HepG2 (cell line): ENCODE results near the gene KHK. TPM values are rescaled to one million over a fixed set of nuclear protein-coding genes. Genes with fewer than 3 reads are reported as not detected.

Experiments
- CEBPG ChIP-seq: IDR thresholded peaks from 2 replicates; pipeline ENCODE4 v1.6.1; 2016
- E2F2 ChIP-seq: sonication (generic); formaldehyde crosslinking; IDR thresholded peaks from 2 replicates; pipeline ENCODE4 v1.4.0; 2020; ENCODE audit warnings: missing genetic modification reagents, borderline replicate concordance
- E2F5 ChIP-seq: sonication (generic); formaldehyde crosslinking; conservative IDR thresholded peaks from 2 replicates; pipeline ENCODE4 v1.4.0; 2020; ENCODE audit warnings: missing genetic modification reagents
- FOXA3 ChIP-seq: IDR thresholded peaks from 2 replicates; pipeline ENCODE4 v1.6.1; 2016; ENCODE audit warnings: missing genetic modification reagents, missing compliant biosample characterization
- HMG20A ChIP-seq: IDR thresholded peaks from 2 replicates; pipeline ENCODE4 v1.6.1; 2016; ENCODE audit warnings: borderline replicate concordance
- HMGA1 ChIP-seq: sonication (generic); formaldehyde crosslinking; conservative IDR thresholded peaks from 2 replicates; pipeline ENCODE4 v1.4.0; 2020; ENCODE audit warnings: missing genetic modification reagents
- MYNN ChIP-seq: sonication (generic); formaldehyde crosslinking; IDR thresholded peaks from 2 replicates; pipeline ENCODE4 v1.4.0; 2020; ENCODE audit warnings: mild to moderate bottlenecking, low read depth, missing genetic modification reagents
- MYPOP ChIP-seq: sonication (generic); formaldehyde crosslinking; IDR thresholded peaks from 2 replicates; pipeline ENCODE4 v1.8.1; 2023; ENCODE audit warnings: mild to moderate bottlenecking, moderate library complexity, missing genetic modification reagents
- NFIB ChIP-seq: sonication (generic); formaldehyde crosslinking; IDR thresholded peaks from 2 replicates; pipeline ENCODE4 v1.9.0; 2021; ENCODE audit warnings: missing genetic modification reagents, mild to moderate bottlenecking, borderline replicate concordance
- NONO ChIP-seq, 2 experiments: fragments of 450-650 bp in 1 of 2; sonication (generic) in 1 of 2; formaldehyde crosslinking in 1 of 2; IDR thresholded peaks in 1 of 2; conservative IDR thresholded peaks in 1 of 2; 2 replicates each; pipeline versions ENCODE4 v1.6.1 to v1.8.0; 2017 to 2022; ENCODE audit warnings: mild to moderate bottlenecking in 1 of 2, missing genetic modification reagents in 1 of 2, moderate library complexity in 1 of 2
- PTBP1 ChIP-seq: fragments of 200-400 bp; formaldehyde crosslinking; IDR thresholded peaks from 2 replicates; pipeline ENCODE4 v1.6.1; 2018; ENCODE audit warnings: low read length, low read depth; ENCODE audit not compliant: poor library complexity, severe bottlenecking
- RBFOX2 ChIP-seq: fragments of 200-400 bp; formaldehyde crosslinking; IDR thresholded peaks from 2 replicates; pipeline ENCODE4 v1.6.1; 2017; ENCODE audit warnings: low read depth, mild to moderate bottlenecking, low read length
- TGIF2 ChIP-seq: IDR thresholded peaks from 2 replicates; pipeline ENCODE4 v1.6.1; 2016; ENCODE audit warnings: control low read depth, missing compliant biosample characterization
- ZBTB43 ChIP-seq: sonication (generic); formaldehyde crosslinking; conservative IDR thresholded peaks from 2 replicates; pipeline ENCODE4 v1.4.0; 2020; ENCODE audit warnings: missing genetic modification reagents
- ZFP90 ChIP-seq: sonication (generic); formaldehyde crosslinking; IDR thresholded peaks from 2 replicates; pipeline ENCODE4 v1.8.0; 2022; ENCODE audit warnings: missing genetic modification reagents, mild to moderate bottlenecking, inconsistent platforms, borderline replicate concordance
- ZFX ChIP-seq: sonication (generic); formaldehyde crosslinking; IDR thresholded peaks from 2 replicates; pipeline ENCODE4 v1.4.0; 2020; ENCODE audit warnings: mild to moderate bottlenecking, low read depth, missing genetic modification reagents, moderate library complexity
- ZMYM3 ChIP-seq: sonication (generic); formaldehyde crosslinking; IDR thresholded peaks from 2 replicates; pipeline ENCODE4 v1.5.1; 2020; ENCODE audit warnings: mild to moderate bottlenecking, missing genetic modification reagents
- ZMYM4 ChIP-seq: sonication (generic); formaldehyde crosslinking; IDR thresholded peaks from 2 replicates; pipeline ENCODE4 v1.8.1; 2023; ENCODE audit warnings: mild to moderate bottlenecking, missing genetic modification reagents
- ZNF138 ChIP-seq: sonication (generic); formaldehyde crosslinking; IDR thresholded peaks from 2 replicates; pipeline ENCODE4 v1.5.0; 2020; ENCODE audit warnings: mild to moderate bottlenecking, low read depth, missing genetic modification reagents
- ZNF282 ChIP-seq: fragments of 450-650 bp; IDR thresholded peaks from 2 replicates; pipeline ENCODE4 v1.6.1; 2018; ENCODE audit not compliant: partially characterized antibody
- ZNF33B ChIP-seq: sonication (generic); formaldehyde crosslinking; IDR thresholded peaks from 2 replicates; pipeline ENCODE4 v1.5.1; 2020; ENCODE audit warnings: mild to moderate bottlenecking, missing genetic modification reagents
- ZNF580 ChIP-seq: IDR thresholded peaks from 2 replicates; pipeline ENCODE4 v1.6.1; 2016; ENCODE audit warnings: low read depth, borderline replicate concordance
- ZNF616 ChIP-seq: sonication (generic); formaldehyde crosslinking; IDR thresholded peaks from 2 replicates; pipeline ENCODE4 v1.5.0; 2020; ENCODE audit warnings: low read depth, mild to moderate bottlenecking, missing genetic modification reagents
- ZNF670 ChIP-seq: sonication (generic); formaldehyde crosslinking; IDR thresholded peaks from 2 replicates; pipeline ENCODE4 v1.8.0; 2022; ENCODE audit warnings: mild to moderate bottlenecking, missing genetic modification reagents, borderline replicate concordance
- ZNF737 ChIP-seq: sonication (generic); formaldehyde crosslinking; IDR thresholded peaks from 2 replicates; pipeline ENCODE4 v1.5.0; 2020; ENCODE audit warnings: missing genetic modification reagents, mild to moderate bottlenecking, borderline replicate concordance
- polyA plus RNA-seq, 8 experiments: library from polyadenylated mRNA; depleted of rRNA in 3 of 8; stranded (reverse) in 7 of 8; unstranded in 1 of 8; fragments of >200 nt; fragmentation: Illumina TruSeq in 4 of 8; extraction: Trizol in 4 of 8; gene quantifications; 2 replicates each; pipeline versions ENCODE4 v1.2.1 to v1.2.3, GENCODE V29; 2011 to 2016; ENCODE audit warnings: low read depth in 4 of 8, missing spikeins in 1 of 8, mixed read lengths in 1 of 8; ENCODE audit not compliant: insufficient read depth in 1 of 8
- total RNA-seq, 5 experiments: library from RNA; depleted of rRNA; stranded (reverse); fragments of >200 nt; fragmentation: Illumina TruSeq; extraction: Trizol; gene quantifications; 2 replicates each; pipeline ENCODE4 v1.2.3, GENCODE V29; 2016; ENCODE audit warnings: low read depth in 1 of 5

Gene KHK
- total and polyA plus RNA-seq, 2 of the 13 experiments (the other 11 are each of a cell fraction or from before 2014, with no cell fraction given) = 40.9 to 99.2 TPM

- TF ChIP-seq ZNF737 (peak; percentile 90; the same call in 1 of the 2 replicates), ZNF33B (CRISPR knock-in tag) (peak; percentile 93), ZNF138 (CRISPR knock-in tag) (0 out of 2 replicates have a peak, but pooled peaks have one; percentile 30), RBFOX2 (peak; percentile 60), HMG20A (peak; percentile 91), MYNN (CRISPR knock-in tag) (peak; percentile 50; the same call in 1 of the 2 replicates), E2F5 (CRISPR knock-in tag) (peak; percentile 42; the same call in 1 of the 2 replicates), ZFX (CRISPR knock-in tag) (peak; percentile 85), E2F2 (CRISPR knock-in tag) (peak; percentile 56; the same call in 1 of the 2 replicates), NFIB (CRISPR knock-in tag) (no peak), ZNF670 (CRISPR knock-in tag) (peak; percentile 69; the same call in 1 of the 2 replicates), TGIF2 (peak; percentile 95), ZBTB43 (CRISPR knock-in tag) (peak; percentile 98), ZNF616 (CRISPR knock-in tag) (0 out of 2 replicates have a peak, but pooled peaks have one; percentile 78), NONO (IDR thresholded peaks at IDR 0.05) (no peak), NONO (CRISPR knock-in tag; conservative IDR thresholded peaks at IDR 0.05) (peak; percentile 91), ZFP90 (CRISPR knock-in tag) (peak; percentile 66; the same call in 1 of the 2 replicates), ZNF282 (no peak), FOXA3 (peak; percentile 97), ZMYM3 (CRISPR knock-in tag) (peak; percentile 87; the same call in 1 of the 2 replicates), MYPOP (CRISPR knock-in tag) (peak; percentile 64), ZNF580 (CRISPR knock-in tag) (peak; percentile 94; the same call in 1 of the 2 replicates), CEBPG (CRISPR knock-in tag) (peak; percentile 100), ZMYM4 (CRISPR knock-in tag) (peak; percentile 87), HMGA1 (CRISPR knock-in tag) (no peak), PTBP1 (no peak)
Observed at GRCh38 chr2:27095745-27096651, 9.4 kb downstream of the KHK start (continued).
